Measurements from ENCODE around the gene APOF. TPM values are rescaled to one million over a fixed set of nuclear protein-coding genes. Genes with fewer than 3 reads are reported as not detected.

Gene APOF
- polyA plus RNA-seq, 3 donors, result 0.13 to 0.20 TPM; not detected in 1

Other genes starting within 250 kb of the APOF start
- 1,000 to 10,000 TPM; 4,378 to 5,767 (median 5,294) TPM for gene RPL41, start 246.2 kb downstream of the APOF start, polyA plus RNA-seq (ENCODE audit: insufficient read length in 3 of 3)
- gene ZC3H10, start 244.6 kb downstream of the APOF start, polyA plus RNA-seq (ENCODE audit: insufficient read length in 3 of 3), result 1 to 10 TPM; 5.1 to 6.5 (median 5.8) TPM
- gene ESYT1, start 234.6 kb downstream of the APOF start, polyA plus RNA-seq (ENCODE audit: insufficient read length in 3 of 3), result 10 to 100 TPM; 73.7 to 87.2 (median 78.8) TPM
- 100 to 1,000 TPM; 164 to 191 (median 165) TPM for gene MYL6B, start 210.3 kb downstream of the APOF start, polyA plus RNA-seq (ENCODE audit: insufficient read length in 3 of 3)
- gene MYL6, start 204.5 kb downstream of the APOF start, polyA plus RNA-seq (ENCODE audit: insufficient read length in 3 of 3), result 1,000 to 10,000 TPM; 1,550 to 2,060 (median 1,865) TPM
- gene SMARCC2, start 173.4 kb downstream of the APOF start, polyA plus RNA-seq (ENCODE audit: insufficient read length in 3 of 3), result 100 to 1,000 TPM; 130 to 141 (median 134) TPM
- gene RNF41, start 140.9 kb downstream of the APOF start, polyA plus RNA-seq (ENCODE audit: insufficient read length in 3 of 3), result 10 to 100 TPM; 43.4 to 44.4 (median 44.1) TPM
- 10 to 100 TPM; 27.4 to 33.1 (median 28.9) TPM for gene NABP2, start 138.5 kb downstream of the APOF start, polyA plus RNA-seq (ENCODE audit: insufficient read length in 3 of 3)
- gene SLC39A5, start 132.8 kb downstream of the APOF start, polyA plus RNA-seq (ENCODE audit: insufficient read length in 3 of 3), result 10 to 100 TPM; 50.6 to 79.4 (median 62.5) TPM
- gene ANKRD52, start 104.5 kb downstream of the APOF start, polyA plus RNA-seq (ENCODE audit: insufficient read length in 3 of 3), result 10 to 100 TPM; 29.8 to 38.7 (median 34.0) TPM
- gene COQ10A, start 95.9 kb downstream of the APOF start, polyA plus RNA-seq (ENCODE audit: insufficient read length in 3 of 3), result 10 to 100 TPM; 14.4 to 22.1 (median 19.0) TPM
- 100 to 1,000 TPM; 192 to 212 (median 204) TPM for gene CS, start 62.5 kb downstream of the APOF start, polyA plus RNA-seq (ENCODE audit: insufficient read length in 3 of 3)
- gene CNPY2, start 46.9 kb downstream of the APOF start, polyA plus RNA-seq (ENCODE audit: insufficient read length in 3 of 3), result 100 to 1,000 TPM; 140 to 161 (median 159) TPM
- gene PAN2, start 28.9 kb downstream of the APOF start, polyA plus RNA-seq (ENCODE audit: insufficient read length in 3 of 3), result 100 to 1,000 TPM in 1 of 3 donors, 10 to 100 TPM in 2; 82.0 to 113 (median 93.7) TPM
- gene IL23A, start 24.0 kb downstream of the APOF start, polyA plus RNA-seq (ENCODE audit: insufficient read length in 3 of 3), result 1 to 10 TPM in 1 of 3 donors, under 1 TPM in 2; 0.67 to 1.2 (median 0.78) TPM
- gene STAT2, start 2.8 kb downstream of the APOF start, polyA plus RNA-seq (ENCODE audit: insufficient read length in 3 of 3), result 100 to 1,000 TPM in 1 of 3 donors, 10 to 100 TPM in 2; 84.6 to 152 (median 96.8) TPM
- gene TIMELESS, start 86.6 kb upstream of the APOF start, polyA plus RNA-seq (ENCODE audit: insufficient read length in 3 of 3), result 10 to 100 TPM; 37.8 to 46.6 (median 42.4) TPM
- gene MIP, start 91.8 kb upstream of the APOF start, polyA plus RNA-seq (ENCODE audit: insufficient read length in 3 of 3), result under 1 TPM; 0.26 to 0.40 (median 0.38) TPM
- gene SPRYD4, start 105.7 kb upstream of the APOF start, polyA plus RNA-seq (ENCODE audit: insufficient read length in 3 of 3), result 1 to 10 TPM; 4.1 to 6.6 (median 4.9) TPM
- gene GLS2, start 125.3 kb upstream of the APOF start, polyA plus RNA-seq (ENCODE audit: insufficient read length in 3 of 3), result 1 to 10 TPM; 1.2 to 3.0 (median 1.6) TPM
- gene RBMS2, start 159.0 kb upstream of the APOF start, polyA plus RNA-seq (ENCODE audit: insufficient read length in 3 of 3), result 10 to 100 TPM; 35.8 to 40.9 (median 40.7) TPM

All from renal cortex interstitium (tissue), 3 donors.